H1 (cell line): Measurements from ENCODE around the gene STEAP1.

ENCODE experiments used
- CHD2 ChIP-seq: IDR thresholded peaks from 2 replicates; pipeline ENCODE4 v1.6.1; 2012; ENCODE audit warnings: low read length, improper control_type of control experiment
- EZH2 ChIP-seq: fragments of 200-600 bp; sonication (generic); IDR thresholded peaks from 2 replicates; pipeline ENCODE4 v1.7.1; 2012; ENCODE audit warnings: low read depth, mild to moderate bottlenecking, moderate library complexity, low read length, inconsistent platforms; ENCODE audit not compliant: severe bottlenecking
- JUND ChIP-seq: IDR thresholded peaks from 2 replicates; pipeline ENCODE4 v1.6.1; 2011; ENCODE audit warnings: mild to moderate bottlenecking, improper control_type of control experiment, low read length
- MAX ChIP-seq: IDR thresholded peaks from 2 replicates; pipeline ENCODE4 v1.6.1; 2012; ENCODE audit warnings: inconsistent platforms
- POLR2A ChIP-seq, 2 experiments: IDR thresholded peaks; 1 replicate in 1 of 2; 2 replicates in 1 of 2; pipeline ENCODE4 v1.6.1; 2011; ENCODE audit warnings: low read depth in 2 of 2, low read length in 2 of 2, mild to moderate bottlenecking in 2 of 2; ENCODE audit errors: control extremely low read depth in 1 of 2
- SP1 ChIP-seq: IDR thresholded peaks from 2 replicates; pipeline ENCODE4 v1.6.1; 2011; ENCODE audit warnings: low read depth, low read length
- TAF1 ChIP-seq: IDR thresholded peaks from 2 replicates; pipeline ENCODE4 v1.6.1; 2011; ENCODE audit warnings: mild to moderate bottlenecking, low read depth, low read length
- TCF12 ChIP-seq: IDR thresholded peaks from 2 replicates; pipeline ENCODE4 v1.6.1; 2011; ENCODE audit warnings: low read depth, mild to moderate bottlenecking, low read length
- TF ChIP-seq, protein P1 (sequence below), 3 experiments: IDR thresholded peaks; 1 replicate in 2 of 3; 2 replicates in 1 of 3; pipeline versions ENCODE4 v1.5.1 to v1.6.1; 2011; ENCODE audit warnings: low read length in 3 of 3, mild to moderate bottlenecking in 3 of 3, inconsistent platforms in 2 of 3, low read depth in 1 of 3, moderate library complexity in 1 of 3; ENCODE audit not compliant: insufficient read depth in 1 of 3; ENCODE audit errors: control extremely low read depth in 1 of 3

GRCh38 chr7:90172121-90172520 is 17.9 kb downstream of the STEAP1 start:
- TF ChIP-seq, protein P1, sequence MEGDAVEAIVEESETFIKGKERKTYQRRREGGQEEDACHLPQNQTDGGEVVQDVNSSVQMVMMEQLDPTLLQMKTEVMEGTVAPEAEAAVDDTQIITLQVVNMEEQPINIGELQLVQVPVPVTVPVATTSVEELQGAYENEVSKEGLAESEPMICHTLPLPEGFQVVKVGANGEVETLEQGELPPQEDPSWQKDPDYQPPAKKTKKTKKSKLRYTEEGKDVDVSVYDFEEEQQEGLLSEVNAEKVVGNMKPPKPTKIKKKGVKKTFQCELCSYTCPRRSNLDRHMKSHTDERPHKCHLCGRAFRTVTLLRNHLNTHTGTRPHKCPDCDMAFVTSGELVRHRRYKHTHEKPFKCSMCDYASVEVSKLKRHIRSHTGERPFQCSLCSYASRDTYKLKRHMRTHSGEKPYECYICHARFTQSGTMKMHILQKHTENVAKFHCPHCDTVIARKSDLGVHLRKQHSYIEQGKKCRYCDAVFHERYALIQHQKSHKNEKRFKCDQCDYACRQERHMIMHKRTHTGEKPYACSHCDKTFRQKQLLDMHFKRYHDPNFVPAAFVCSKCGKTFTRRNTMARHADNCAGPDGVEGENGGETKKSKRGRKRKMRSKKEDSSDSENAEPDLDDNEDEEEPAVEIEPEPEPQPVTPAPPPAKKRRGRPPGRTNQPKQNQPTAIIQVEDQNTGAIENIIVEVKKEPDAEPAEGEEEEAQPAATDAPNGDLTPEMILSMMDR (IDR thresholded peaks at IDR 0.05; ENCODE audit: control extremely low read depth in 1 of 3, insufficient read depth in 1 of 3, low read depth in 1 of 3, low read length in 3 of 3): no peak
- TF ChIP-seq TCF12 (no peak), MAX (no peak), EZH2 (no peak), CHD2 (no peak), JUND (no peak), TAF1 (no peak), SP1 (no peak), POLR2A (IDR thresholded peaks at IDR 0.05; ENCODE audit: control extremely low read depth in 1 of 2, low read depth in 2 of 2, low read length in 2 of 2) (no peak)
